GM23338 (cell line): Measurements from ENCODE around the gene DLST. TPM values are rescaled to one million over a fixed set of nuclear protein-coding genes. Genes with fewer than 3 reads are reported as not detected.
"Not testable (repeated sequence)": the region's sequence is repeated elsewhere in the genome, so short reads cannot be mapped to it uniquely, and the experiment has no call there.

ENCODE experiments used
- ATAC-seq: fragments of 200-7000 bp; cut with Tn5 transposase; 3 replicates; pipeline ENCODE4 v1.9.1; 2020
- DNase-seq: peaks from one replicate; pipeline ENCODE4 v3.0.0-alpha.2; 2015; ENCODE audit warnings: low spot score
- H2AFZ ChIP-seq: fragments of 200-600 bp; sonication (generic); 2 replicates; pipeline ENCODE4 v1.8.0; 2016; ENCODE audit warnings: antibody characterized with exemption, mild to moderate bottlenecking, moderate library complexity
- H3F3A ChIP-seq: fragments of 200-600 bp; sonication (generic); replicated peaks from 2 replicates; pipeline ENCODE4 v1.8.0; 2017; ENCODE audit warnings: antibody characterized with exemption, mixed run types, low read depth
- H3K27ac ChIP-seq: fragments of 200-600 bp; sonication (generic); 2 replicates; pipeline ENCODE4 v1.6.1; 2016; ENCODE audit warnings: low read depth
- H3K27me3 ChIP-seq: fragments of 200-600 bp; sonication (generic); 2 replicates; pipeline ENCODE4 v1.8.0; 2016; ENCODE audit warnings: mild to moderate bottlenecking, mixed run types, moderate library complexity; ENCODE audit not compliant: insufficient read depth
- H3K36me3 ChIP-seq: fragments of 200-600 bp; sonication (generic); 2 replicates; pipeline ENCODE4 v1.8.0; 2016; ENCODE audit warnings: mild to moderate bottlenecking; ENCODE audit not compliant: insufficient read depth
- H3K4me1 ChIP-seq: fragments of 200-600 bp; sonication (generic); 2 replicates; pipeline ENCODE4 v1.8.0; 2016; ENCODE audit warnings: mild to moderate bottlenecking, moderate library complexity; ENCODE audit not compliant: insufficient read depth
- H3K4me2 ChIP-seq: fragments of 200-600 bp; sonication (generic); 2 replicates; pipeline ENCODE4 v1.7.1; 2017; ENCODE audit warnings: mixed run types
- H3K4me3 ChIP-seq: fragments of 200-600 bp; sonication (generic); 2 replicates; pipeline ENCODE4 v1.6.1; 2016; ENCODE audit warnings: mixed run types
- H3K79me2 ChIP-seq: fragments of 200-600 bp; sonication (generic); replicated peaks from 2 replicates; pipeline ENCODE4 v1.8.0; 2017; ENCODE audit warnings: mild to moderate bottlenecking; ENCODE audit not compliant: insufficient read depth
- H3K9me2 ChIP-seq: fragments of 200-600 bp; sonication (generic); 2 replicates; pipeline ENCODE4 v1.8.0; 2017; ENCODE audit not compliant: insufficient read depth
- H4K20me1 ChIP-seq: fragments of 200-600 bp; sonication (generic); replicated peaks from 2 replicates; pipeline ENCODE4 v1.8.0; 2017; ENCODE audit warnings: mild to moderate bottlenecking; ENCODE audit not compliant: insufficient read depth
- H3K27ac Mint-ChIP-seq: 2 replicates; pipeline ENCODE4 v1.8.0; 2020; ENCODE audit warnings: inconsistent platforms, mild to moderate bottlenecking, moderate library complexity, mixed read lengths
- H3K27me3 Mint-ChIP-seq: 3 replicates; pipeline ENCODE4 v1.8.0; 2022; ENCODE audit warnings: low read depth, mild to moderate bottlenecking, moderate library complexity, mixed read lengths, inconsistent platforms; ENCODE audit not compliant: insufficient read depth, poor library complexity
- H3K36me3 Mint-ChIP-seq: 3 replicates; pipeline ENCODE4 v1.8.0; 2021; ENCODE audit warnings: low read depth, mild to moderate bottlenecking, inconsistent platforms, moderate library complexity, mixed read lengths
- H3K4me1 Mint-ChIP-seq: 3 replicates; pipeline ENCODE4 v1.8.0; 2020; ENCODE audit warnings: mild to moderate bottlenecking, inconsistent platforms, mixed read lengths
- H3K4me3 Mint-ChIP-seq: 3 replicates; pipeline ENCODE4 v1.8.0; 2021; ENCODE audit warnings: moderate library complexity, mild to moderate bottlenecking, inconsistent platforms, mixed read lengths
- H3K9me3 Mint-ChIP-seq: 3 replicates; pipeline ENCODE4 v1.8.0; 2020; ENCODE audit warnings: moderate library complexity, mild to moderate bottlenecking, inconsistent platforms, mixed read lengths
- CTCF ChIP-seq, 2 experiments: fragments of 200-600 bp in 1 of 2; sonication (generic) in 1 of 2; conservative IDR thresholded peaks; 2 replicates each; pipeline versions ENCODE4 v1.5.1 to v1.6.1; 2016 to 2017; ENCODE audit warnings: antibody characterized with exemption in 2 of 2, low read depth in 2 of 2, mild to moderate bottlenecking in 2 of 2, moderate library complexity in 1 of 2
- EZH2 ChIP-seq: fragments of 200-600 bp; sonication (generic); IDR thresholded peaks from one replicate; pipeline ENCODE4 v1.8.0; 2017; ENCODE audit warnings: antibody characterized with exemption, mild to moderate bottlenecking, low read depth; ENCODE audit not compliant: unreplicated experiment
- EZH2phosphoT487 ChIP-seq: fragments of 200-600 bp; sonication (generic); IDR thresholded peaks from one replicate; pipeline ENCODE4 v1.8.1; 2018; ENCODE audit warnings: antibody characterized with exemption; ENCODE audit not compliant: unreplicated experiment
- JUNB ChIP-seq: IDR thresholded peaks from one replicate; pipeline ENCODE4 v1.6.1; 2016; ENCODE audit warnings: antibody characterized with exemption; ENCODE audit not compliant: unreplicated experiment
- NANOG ChIP-seq: IDR thresholded peaks from 2 replicates; pipeline ENCODE4 v1.6.1; 2016; ENCODE audit warnings: antibody characterized with exemption, borderline replicate concordance
- REST ChIP-seq: IDR thresholded peaks from one replicate; pipeline ENCODE4 v1.6.1; 2018; ENCODE audit warnings: antibody characterized with exemption; ENCODE audit not compliant: unreplicated experiment
- STAT1 ChIP-seq: IDR thresholded peaks from one replicate; pipeline ENCODE4 v1.6.1; 2016; ENCODE audit warnings: antibody characterized with exemption; ENCODE audit not compliant: unreplicated experiment
- ZNF331 ChIP-seq: fragments of 250-450 bp; sonication (Bioruptor Pico); IDR thresholded peaks from 2 replicates; pipeline ENCODE4 v1.5.0; 2020; ENCODE audit warnings: low read depth, mild to moderate bottlenecking, moderate library complexity
- polyA plus RNA-seq: library from polyadenylated mRNA; unstranded; fragments of >200 nt; fragmentation: Nextera tagmentation; extraction: Ambion mirVana; gene quantifications from 2 replicates; pipeline ENCODE4 v1.2.1, GENCODE V29; 2016
- total RNA-seq: library from RNA; depleted of rRNA; stranded (reverse); fragments of >200 nt; shearing (Covaris generic); gene quantifications from 2 replicates; pipeline ENCODE4 v1.2.3, GENCODE V29; 2014
- TF ChIP-seq, protein P1 (sequence below): IDR thresholded peaks from 2 replicates; pipeline ENCODE4 v1.6.1; 2016; ENCODE audit warnings: antibody characterized with exemption

The DLST gene
- total and polyA plus RNA-seq, 2 experiments from 2014 or later = 11.2 to 106 TPM

GRCh38 chr14:74927225-74927624, 45.5 kb downstream of the DLST start (continued):
- TF ChIP-seq EZH2 (no peak), CTCF (conservative IDR thresholded peaks at IDR 0.05; ENCODE audit: low read depth in 2 of 2) (no peak), REST (no peak), STAT1 (no peak)

DNA sequence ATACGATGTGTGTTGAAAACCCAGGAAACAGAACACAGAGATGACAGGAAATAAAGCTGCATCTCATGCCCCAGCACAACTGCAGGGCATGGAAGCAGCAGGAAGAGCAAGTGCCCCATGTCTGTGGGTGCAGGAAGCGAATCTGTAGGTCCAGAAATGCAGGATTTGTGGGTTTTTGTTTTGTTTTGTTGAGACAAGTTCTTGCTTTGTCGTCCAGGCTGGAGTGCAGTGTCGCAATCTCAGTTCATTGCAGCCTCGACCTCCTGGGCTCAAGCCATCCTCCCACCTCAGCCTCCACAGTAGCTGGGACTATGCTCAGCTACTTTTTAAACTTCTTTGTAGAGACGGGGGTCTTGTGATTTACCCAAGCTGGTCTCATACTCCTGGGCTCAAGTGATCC, 47.5 kb downstream of the DLST start:
- no peaks in the 10 kb centered on the region for H4K20me1 ChIP-seq
- Mint-ChIP-seq H3K4me1 (no peaks in the 10 kb centered on the region; the same call in 1 of the 3 replicates), H3K27ac (no peak overlapping the region), H3K27me3 (no peaks in the 10 kb centered on the region), H3K4me3 (no peak overlapping the region), H3K9me3 (no peaks in the 10 kb centered on the region), H3K36me3 (no peaks in the 10 kb centered on the region)
- no peaks in the 10 kb centered on the region for H3K79me2 ChIP-seq
- H3K4me1 ChIP-seq = no peaks in the 10 kb centered on the region
- no peaks in the 10 kb centered on the region for H3K36me3 ChIP-seq
- no peak overlapping the region for H3K4me2 ChIP-seq
- H3K27ac ChIP-seq = no peak overlapping the region
- no peak overlapping the region for H2AFZ ChIP-seq
- no peak for DNase-seq
- H3K27me3 ChIP-seq = no peaks in the 10 kb centered on the region
- no peak for ATAC-seq
- no peak for TF ChIP-seq ZNF331
- TF ChIP-seq NANOG = no peak
- TF ChIP-seq JUNB = no peak
- no peak for TF ChIP-seq EZH2
- TF ChIP-seq, protein P1, sequence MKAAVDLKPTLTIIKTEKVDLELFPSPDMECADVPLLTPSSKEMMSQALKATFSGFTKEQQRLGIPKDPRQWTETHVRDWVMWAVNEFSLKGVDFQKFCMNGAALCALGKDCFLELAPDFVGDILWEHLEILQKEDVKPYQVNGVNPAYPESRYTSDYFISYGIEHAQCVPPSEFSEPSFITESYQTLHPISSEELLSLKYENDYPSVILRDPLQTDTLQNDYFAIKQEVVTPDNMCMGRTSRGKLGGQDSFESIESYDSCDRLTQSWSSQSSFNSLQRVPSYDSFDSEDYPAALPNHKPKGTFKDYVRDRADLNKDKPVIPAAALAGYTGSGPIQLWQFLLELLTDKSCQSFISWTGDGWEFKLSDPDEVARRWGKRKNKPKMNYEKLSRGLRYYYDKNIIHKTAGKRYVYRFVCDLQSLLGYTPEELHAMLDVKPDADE = no peak
- TF ChIP-seq EZH2phosphoT487 = no peak
- no peaks in the 10 kb centered on the region for H3K9me2 ChIP-seq
- no peaks in the 10 kb centered on the region for H3F3A ChIP-seq
- no peak overlapping the region for H3K4me3 ChIP-seq

GRCh38 chr14:74931744-74932143, 50.0 kb downstream of the DLST start:
- not testable (repeated sequence) for H2AFZ ChIP-seq, H3K27me3 ChIP-seq, H3K9me2 ChIP-seq, H3K79me2 ChIP-seq, H3K36me3 ChIP-seq, H3K27ac Mint-ChIP-seq, ATAC-seq, H4K20me1 ChIP-seq, H3K4me3 ChIP-seq, H3K4me1 ChIP-seq, DNase-seq, H3F3A ChIP-seq, H3K27me3 Mint-ChIP-seq, H3K4me3 Mint-ChIP-seq, H3K9me3 Mint-ChIP-seq, H3K4me2 ChIP-seq, H3K36me3 Mint-ChIP-seq, H3K4me1 Mint-ChIP-seq, H3K27ac ChIP-seq
